ENCODE results near the gene CDH4.

DNA sequence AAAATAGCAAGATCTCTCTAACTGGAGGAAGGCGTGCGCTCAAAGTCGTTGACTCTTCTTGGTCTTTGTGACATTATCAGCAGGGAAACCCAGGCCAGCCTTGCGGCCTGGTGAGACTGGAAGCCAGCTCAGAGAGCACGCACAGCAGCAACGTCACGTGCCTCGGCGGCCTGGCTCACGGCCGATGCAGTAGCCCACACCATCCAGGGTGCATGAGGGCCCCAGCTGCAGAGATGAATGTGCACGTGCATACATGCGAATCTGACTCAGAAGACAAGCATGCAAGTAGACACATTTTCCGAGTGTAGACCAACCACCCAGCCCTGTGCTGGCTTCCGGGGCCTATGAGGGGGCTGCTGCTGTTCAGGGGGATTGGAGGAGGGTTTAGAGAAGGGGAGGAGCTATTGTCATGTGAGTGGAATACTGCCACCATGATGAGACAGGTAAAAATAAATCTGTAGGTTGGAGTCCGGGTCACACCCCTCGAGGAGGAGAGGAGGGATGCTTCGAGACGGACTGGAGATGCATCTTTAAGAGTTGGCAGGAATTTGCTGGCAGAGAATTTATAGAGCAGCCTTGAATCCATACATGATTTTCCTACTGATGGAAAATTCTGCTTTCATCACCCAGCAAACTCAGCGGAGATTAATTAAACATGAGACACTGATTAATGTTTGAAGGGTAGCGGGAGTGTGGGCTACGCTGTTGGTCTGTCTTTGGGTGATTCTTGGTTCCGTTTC is 388.2 kb downstream of the CDH4 start:
- TF ChIP-seq, protein P1, sequence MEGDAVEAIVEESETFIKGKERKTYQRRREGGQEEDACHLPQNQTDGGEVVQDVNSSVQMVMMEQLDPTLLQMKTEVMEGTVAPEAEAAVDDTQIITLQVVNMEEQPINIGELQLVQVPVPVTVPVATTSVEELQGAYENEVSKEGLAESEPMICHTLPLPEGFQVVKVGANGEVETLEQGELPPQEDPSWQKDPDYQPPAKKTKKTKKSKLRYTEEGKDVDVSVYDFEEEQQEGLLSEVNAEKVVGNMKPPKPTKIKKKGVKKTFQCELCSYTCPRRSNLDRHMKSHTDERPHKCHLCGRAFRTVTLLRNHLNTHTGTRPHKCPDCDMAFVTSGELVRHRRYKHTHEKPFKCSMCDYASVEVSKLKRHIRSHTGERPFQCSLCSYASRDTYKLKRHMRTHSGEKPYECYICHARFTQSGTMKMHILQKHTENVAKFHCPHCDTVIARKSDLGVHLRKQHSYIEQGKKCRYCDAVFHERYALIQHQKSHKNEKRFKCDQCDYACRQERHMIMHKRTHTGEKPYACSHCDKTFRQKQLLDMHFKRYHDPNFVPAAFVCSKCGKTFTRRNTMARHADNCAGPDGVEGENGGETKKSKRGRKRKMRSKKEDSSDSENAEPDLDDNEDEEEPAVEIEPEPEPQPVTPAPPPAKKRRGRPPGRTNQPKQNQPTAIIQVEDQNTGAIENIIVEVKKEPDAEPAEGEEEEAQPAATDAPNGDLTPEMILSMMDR (conservative IDR thresholded peaks at IDR 0.05) = no peak
- no peak for TF ChIP-seq EZH2 (IDR thresholded peaks at IDR 0.05; ENCODE audit: low read depth)
